RWPE2 (cell line): Measurements from ENCODE around the gene STXBP5L.

Experiments
- ATAC-seq: fragments of 200-7000 bp; cut with Tn5 transposase; 3 replicates; pipeline ENCODE4 v1.9.1; 2021; ENCODE audit warnings: low read depth
- DNase-seq: peaks from one replicate; pipeline ENCODE4 v3.0.0-alpha.2; 2020; ENCODE audit warnings: low spot score
- H3K27ac ChIP-seq: fragments of 450-650 bp; 2 replicates; pipeline ENCODE4 v1.5.1; 2017; ENCODE audit warnings: mild to moderate bottlenecking; ENCODE audit not compliant: poor library complexity, severe bottlenecking
- H3K27me3 ChIP-seq: fragments of 250-450 bp; sonication (Bioruptor Pico); 2 replicates; pipeline ENCODE4 v1.5.1; 2021; ENCODE audit warnings: mild to moderate bottlenecking, moderate library complexity; ENCODE audit not compliant: insufficient read depth, poor library complexity, severe bottlenecking
- H3K36me3 ChIP-seq: fragments of 250-450 bp; sonication (Bioruptor Pico); 2 replicates; pipeline ENCODE4 v1.5.1; 2020; ENCODE audit warnings: low read depth, mild to moderate bottlenecking, moderate library complexity
- H3K4me1 ChIP-seq: fragments of 250-450 bp; sonication (Bioruptor Pico); 2 replicates; pipeline ENCODE4 v1.5.1; 2021; ENCODE audit warnings: mild to moderate bottlenecking, moderate library complexity; ENCODE audit not compliant: insufficient read depth, poor library complexity, severe bottlenecking
- H3K4me3 ChIP-seq: fragments of 250-450 bp; sonication (Bioruptor Pico); 2 replicates; pipeline ENCODE4 v1.5.1; 2021; ENCODE audit warnings: mild to moderate bottlenecking, moderate library complexity; ENCODE audit not compliant: severe bottlenecking
- H3K9me3 ChIP-seq: fragments of 250-450 bp; sonication (Bioruptor Pico); 2 replicates; pipeline ENCODE4 v1.5.1; 2021; ENCODE audit warnings: mild to moderate bottlenecking, moderate library complexity; ENCODE audit not compliant: severe bottlenecking
- CTCF ChIP-seq: fragments of 450-650 bp; IDR thresholded peaks from one replicate; pipeline ENCODE4 v1.5.1; 2017; ENCODE audit warnings: mild to moderate bottlenecking, moderate library complexity; ENCODE audit not compliant: poor library complexity, severe bottlenecking

STXBP5L gene

GRCh38 chr3:120985242-120985641 lies 77.2 kb downstream of the STXBP5L start:
- Histone ChIP-seq H3K4me3 (no peak overlapping the region), H3K9me3 (no peaks in the 10 kb centered on the region), H3K4me1 (no peaks in the 10 kb centered on the region), H3K27me3 (peaks cover 9% of the 10 kb centered on the region), H3K27ac (no peak overlapping the region), H3K36me3 (no peaks in the 10 kb centered on the region)
- no peak for ATAC-seq
- no peak for TF ChIP-seq CTCF
- no peak for DNase-seq

GRCh38 chr3:120988994-120989393 lies 81.0 kb downstream of the STXBP5L start:
- ATAC-seq: no peak
- no peak for TF ChIP-seq CTCF
- no peaks in the 10 kb centered on the region for H3K9me3 ChIP-seq
- no peak overlapping the region for H3K4me3 ChIP-seq
- H3K27ac ChIP-seq: no peak overlapping the region
- H3K36me3 ChIP-seq: no peaks in the 10 kb centered on the region
- H3K27me3 ChIP-seq: peaks cover 12% of the 10 kb centered on the region
- no peaks in the 10 kb centered on the region for H3K4me1 ChIP-seq
- DNase-seq: no peak

- no peak for TF ChIP-seq CTCF
Observed at GRCh38 chr3:121018917-121019321, 110.9 kb downstream of the STXBP5L start.

GRCh38 chr3:121063628-121064027 lies 155.6 kb downstream of the STXBP5L start:
- ATAC-seq (no peak), DNase-seq (no peak)
- Histone ChIP-seq H3K36me3 (no peaks in the 10 kb centered on the region), H3K27me3 (no peaks in the 10 kb centered on the region), H3K27ac (no peak overlapping the region), H3K4me3 (no peak overlapping the region), H3K9me3 (no peaks in the 10 kb centered on the region), H3K4me1 (no peaks in the 10 kb centered on the region)
- no peak for TF ChIP-seq CTCF

More at GRCh38 chr3:121018917-121019321, 110.9 kb downstream of the STXBP5L start:
- DNase-seq: no peak
- H3K27ac ChIP-seq: no peak overlapping the region
- H3K27me3 ChIP-seq: no peaks in the 10 kb centered on the region
- no peaks in the 10 kb centered on the region for H3K4me1 ChIP-seq
- no peak overlapping the region for H3K4me3 ChIP-seq
- peak; percentile 21; the same call in 1 of the 3 replicates for ATAC-seq
- H3K36me3 ChIP-seq: no peaks in the 10 kb centered on the region
- H3K9me3 ChIP-seq: no peaks in the 10 kb centered on the region

GRCh38 chr3:121064121-121064520 lies 156.1 kb downstream of the STXBP5L start:
- no peak overlapping the region for H3K27ac ChIP-seq
- H3K4me3 ChIP-seq: no peak overlapping the region
- H3K4me1 ChIP-seq: no peaks in the 10 kb centered on the region
- no peaks in the 10 kb centered on the region for H3K9me3 ChIP-seq
- ATAC-seq (peak; percentile 42; the same call in 1 of the 3 replicates), DNase-seq (no peak)
- no peaks in the 10 kb centered on the region for H3K27me3 ChIP-seq
- TF ChIP-seq CTCF: no peak
- H3K36me3 ChIP-seq: no peaks in the 10 kb centered on the region
